ENCODE data around the gene ASTL.
"Not testable (repeated sequence)": the region's sequence is repeated elsewhere in the genome, so short reads cannot be mapped to it uniquely, and the experiment has no call there.

ASTL gene

DNA sequence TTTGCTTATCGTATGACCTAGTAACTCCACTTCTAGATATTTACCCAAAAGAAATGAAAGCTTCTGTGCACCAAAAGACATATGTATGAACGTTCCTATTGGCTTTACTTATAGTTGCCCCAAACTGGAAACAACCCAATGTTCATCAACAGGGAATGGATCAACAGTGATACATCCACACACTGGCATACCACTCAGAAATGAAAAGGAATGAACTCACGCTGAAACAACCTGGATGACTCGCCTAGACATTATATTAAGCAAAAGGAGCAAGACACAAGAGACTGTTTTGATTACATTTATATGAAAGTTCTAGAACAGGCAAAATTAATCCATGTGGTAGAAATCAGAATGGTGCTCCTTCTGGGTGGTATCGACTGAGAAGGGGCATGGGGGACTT lies 40.9 kb downstream of the ASTL start:
- no peak for DNase-seq

DNA sequence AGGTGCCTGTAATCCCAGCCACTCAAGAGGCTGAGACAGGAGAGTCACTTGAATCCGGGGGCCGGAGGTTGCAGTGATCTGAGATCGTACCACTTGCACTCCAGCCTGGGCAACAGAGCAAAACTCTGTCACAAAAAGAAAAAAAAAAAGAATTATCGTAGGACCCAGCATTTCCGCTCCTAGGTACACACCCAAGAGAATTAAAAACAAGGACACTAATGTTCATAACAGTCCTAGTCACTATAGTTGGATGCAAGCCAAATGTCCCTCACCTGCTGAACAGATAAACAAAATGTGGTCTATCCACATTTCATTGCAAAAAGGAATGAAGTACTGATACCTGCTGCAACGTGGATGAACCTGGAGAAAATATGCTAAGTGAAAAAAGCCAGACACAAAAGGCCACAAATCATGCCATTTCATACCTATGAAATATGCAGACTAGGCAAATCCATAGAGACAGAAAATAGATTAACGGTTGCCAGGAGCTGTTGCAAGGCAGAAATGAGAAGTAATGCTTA lies 43.1 kb downstream of the ASTL start:
- DNase-seq: no peak

DNA sequence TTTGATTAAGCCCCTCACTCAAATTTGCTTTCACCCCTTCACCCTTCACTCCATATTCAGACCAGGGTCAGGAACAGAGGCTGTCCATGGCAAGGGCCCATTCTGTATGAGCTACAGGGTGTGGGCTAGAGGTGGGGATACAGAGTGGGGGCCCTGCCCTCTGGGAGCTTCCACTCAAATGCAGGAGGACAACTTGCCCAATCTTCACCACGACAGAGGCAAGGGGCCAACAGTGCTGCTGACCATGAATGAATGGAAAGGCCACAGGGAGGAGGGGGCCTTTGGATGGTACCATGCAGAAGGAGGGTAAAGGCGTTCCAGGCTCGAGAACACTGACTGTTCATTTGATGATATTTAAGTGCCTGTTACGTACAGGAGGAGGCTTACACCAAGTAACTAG lies 44.8 kb downstream of the ASTL start:
- no peak for DNase-seq

DNA sequence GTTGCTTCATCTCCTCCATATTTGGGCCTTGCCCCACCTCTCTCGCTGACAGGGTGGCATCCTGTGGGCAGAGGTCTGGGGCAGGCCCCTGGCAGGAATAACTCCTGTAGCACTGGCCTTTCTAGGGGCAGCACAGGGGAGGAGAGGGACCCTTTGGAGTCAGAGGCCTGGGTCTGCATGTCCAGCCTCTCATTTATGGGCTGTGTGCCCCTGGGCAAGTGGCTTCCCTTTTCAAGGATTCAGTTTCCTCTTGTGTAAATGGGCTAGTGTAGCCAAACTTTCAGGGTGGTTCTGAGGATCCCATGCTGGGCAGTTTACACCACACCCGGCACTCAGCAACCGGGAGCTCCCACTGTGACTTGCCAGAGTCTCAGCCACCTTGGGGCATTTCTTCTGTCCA lies 45.4 kb downstream of the ASTL start:
- DNase-seq: no peak

DNA sequence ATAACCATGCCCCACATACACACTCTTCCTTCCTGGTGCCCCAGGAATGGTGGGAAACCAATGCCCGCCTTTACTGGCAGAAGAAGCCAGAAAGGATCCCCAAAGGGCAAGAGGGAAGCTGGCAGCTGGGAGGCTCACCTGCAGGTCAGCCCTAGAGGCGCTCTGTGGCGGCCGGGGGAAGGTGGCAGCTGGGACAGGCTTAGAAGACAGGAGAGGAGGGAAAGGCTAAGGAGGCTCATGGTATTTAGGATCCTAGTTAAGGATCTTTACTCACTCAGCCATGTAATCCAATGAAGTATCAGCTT lies 45.8 kb downstream of the ASTL start:
- DNase-seq: no peak

DNA sequence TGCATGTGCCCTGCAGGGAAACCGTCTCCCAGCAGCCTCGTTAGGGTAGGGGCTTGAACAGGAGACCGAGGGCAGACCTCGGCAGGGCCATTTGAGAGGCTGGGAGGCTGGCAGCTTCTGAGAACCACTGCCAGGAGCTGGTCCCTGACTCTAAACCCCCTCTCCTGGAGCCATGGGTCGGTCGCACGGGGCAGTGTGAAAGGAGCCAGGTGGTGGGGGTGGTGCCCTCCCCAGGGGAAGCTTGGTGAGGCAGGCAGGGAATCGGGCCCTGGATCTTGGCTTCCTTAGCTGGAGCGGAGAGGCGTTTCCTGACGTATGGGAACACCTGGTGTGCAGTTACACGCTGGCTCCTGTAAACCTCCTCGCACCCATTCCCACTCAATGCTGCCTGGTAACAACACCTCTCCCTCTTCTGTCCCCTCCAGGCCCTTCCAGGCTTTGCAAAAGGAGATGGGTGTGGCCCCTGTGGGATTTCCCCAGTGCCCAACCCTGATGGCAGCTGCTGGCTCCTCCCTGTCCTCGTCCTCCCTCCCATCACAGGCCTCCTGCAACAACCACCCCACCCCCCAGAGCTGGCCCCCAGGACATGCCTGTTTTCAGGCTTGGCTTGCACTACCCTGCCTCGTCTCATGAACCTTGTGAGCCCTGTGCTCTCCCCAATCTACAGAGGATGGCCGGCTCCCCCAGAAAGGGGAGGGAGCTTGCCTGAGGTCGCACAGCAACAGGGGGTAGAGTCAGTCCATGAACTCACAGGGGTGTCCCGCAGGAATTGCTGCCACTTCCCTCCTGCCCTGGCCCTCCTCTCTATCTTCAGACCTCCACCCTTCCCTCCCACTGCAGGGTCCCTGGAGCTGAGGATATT lies 46.4 kb downstream of the ASTL start:
- no peak for DNase-seq

DNA sequence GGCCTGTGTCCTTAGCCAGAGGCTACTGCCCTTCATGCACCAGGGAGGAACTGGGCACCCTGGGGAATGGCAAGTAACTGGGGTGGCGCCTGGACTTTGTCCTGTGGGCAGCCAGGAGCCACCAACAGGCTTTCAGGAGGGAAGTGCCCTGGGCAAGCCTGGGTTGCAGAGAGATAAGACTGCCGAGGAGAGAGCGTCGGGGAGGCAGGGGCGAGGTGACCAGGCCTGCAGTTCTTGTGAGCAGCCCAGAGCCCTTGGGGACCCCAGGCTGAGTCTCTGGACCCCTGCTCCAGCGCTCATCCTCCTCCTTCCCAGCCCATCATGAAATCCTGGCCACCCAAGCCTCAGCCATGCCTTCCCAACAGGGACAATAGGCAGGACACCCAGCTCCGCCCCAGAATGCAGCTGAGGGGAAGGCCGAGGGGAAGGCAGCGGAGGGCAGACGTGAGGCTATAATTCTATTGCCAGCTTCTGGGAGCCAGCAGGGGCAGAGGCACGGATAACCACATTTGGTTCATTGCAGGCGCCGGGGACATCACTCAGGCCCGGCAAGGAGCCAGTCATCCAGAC lies 47.1 kb downstream of the ASTL start:
- DNase-seq: no peak

DNA sequence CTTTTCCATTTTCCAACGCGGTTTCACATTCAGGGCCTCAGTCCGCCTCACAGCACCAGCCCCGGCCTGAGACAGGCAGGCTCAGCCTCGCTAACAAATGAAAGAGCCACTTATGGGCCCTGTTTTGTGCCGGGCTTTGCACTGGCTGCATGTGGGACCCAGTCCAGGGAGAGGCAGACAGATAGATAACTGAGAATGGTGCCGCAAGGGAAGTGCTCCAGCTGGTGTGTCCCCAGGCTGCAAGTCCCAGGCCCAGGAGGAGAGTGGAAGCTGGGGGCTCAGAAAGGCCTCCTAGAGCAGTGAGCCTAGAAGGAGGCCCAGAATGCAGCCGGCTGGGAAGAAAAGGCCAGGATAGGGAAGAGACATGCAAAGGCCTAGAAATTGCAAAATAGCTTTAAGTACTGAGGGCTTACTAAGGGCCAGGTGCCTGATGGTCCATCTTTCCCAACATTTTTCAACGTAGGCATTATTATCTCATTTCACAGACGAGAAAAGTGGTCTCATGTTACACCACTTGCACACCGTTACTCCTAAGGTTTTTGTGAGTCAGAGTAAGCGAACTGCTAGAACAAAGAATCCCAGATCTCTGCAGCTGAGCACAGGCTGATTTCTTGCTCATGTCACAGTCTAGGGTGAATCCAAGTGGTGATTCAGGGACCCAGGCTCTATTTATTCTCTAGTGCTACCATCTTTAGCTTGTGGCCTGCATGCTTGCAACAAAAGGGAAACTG lies 47.9 kb downstream of the ASTL start:
- no peak for DNase-seq

DNA sequence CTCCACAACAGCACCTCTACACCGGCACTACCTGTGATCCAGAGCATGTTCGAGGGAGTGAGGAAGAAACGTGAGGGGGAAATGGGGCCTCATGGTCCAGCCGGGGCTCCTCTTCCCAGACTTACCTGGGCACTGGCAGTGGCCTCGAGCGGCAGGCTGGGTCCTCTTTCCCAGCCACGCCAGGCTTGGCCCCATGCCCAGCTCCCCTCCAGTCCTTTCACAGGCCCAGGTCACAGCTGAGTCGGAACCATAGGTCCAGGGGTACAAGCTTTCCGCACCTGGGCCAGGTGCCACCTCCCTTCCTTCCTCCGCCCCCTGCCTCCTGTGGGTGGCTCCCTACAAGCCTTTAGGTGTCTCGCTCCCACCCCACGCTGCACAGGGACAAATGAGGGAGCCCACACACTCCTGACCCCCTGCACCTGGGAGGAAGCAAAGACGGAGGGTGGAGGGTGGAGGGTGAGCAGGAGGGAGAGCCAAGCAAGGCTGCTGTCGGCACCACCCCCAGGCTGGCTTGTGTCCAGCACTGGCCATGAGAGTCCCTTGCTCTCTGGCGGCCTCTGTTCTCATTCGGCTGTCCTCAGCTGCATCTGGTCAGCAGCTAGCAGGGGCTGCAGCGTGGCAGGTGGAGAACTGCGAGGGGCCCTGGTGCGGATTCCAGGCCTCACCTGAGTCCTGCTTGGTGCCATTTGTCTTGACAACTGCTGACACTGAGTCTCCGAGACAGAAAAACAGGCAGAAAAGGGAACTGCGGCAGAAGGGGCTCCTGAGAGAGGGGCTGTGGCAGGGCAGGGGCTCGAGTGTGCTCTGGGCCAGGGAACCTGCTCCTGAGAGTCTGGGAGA lies 48.7 kb downstream of the ASTL start:
- DNase-seq: no peak

DNA sequence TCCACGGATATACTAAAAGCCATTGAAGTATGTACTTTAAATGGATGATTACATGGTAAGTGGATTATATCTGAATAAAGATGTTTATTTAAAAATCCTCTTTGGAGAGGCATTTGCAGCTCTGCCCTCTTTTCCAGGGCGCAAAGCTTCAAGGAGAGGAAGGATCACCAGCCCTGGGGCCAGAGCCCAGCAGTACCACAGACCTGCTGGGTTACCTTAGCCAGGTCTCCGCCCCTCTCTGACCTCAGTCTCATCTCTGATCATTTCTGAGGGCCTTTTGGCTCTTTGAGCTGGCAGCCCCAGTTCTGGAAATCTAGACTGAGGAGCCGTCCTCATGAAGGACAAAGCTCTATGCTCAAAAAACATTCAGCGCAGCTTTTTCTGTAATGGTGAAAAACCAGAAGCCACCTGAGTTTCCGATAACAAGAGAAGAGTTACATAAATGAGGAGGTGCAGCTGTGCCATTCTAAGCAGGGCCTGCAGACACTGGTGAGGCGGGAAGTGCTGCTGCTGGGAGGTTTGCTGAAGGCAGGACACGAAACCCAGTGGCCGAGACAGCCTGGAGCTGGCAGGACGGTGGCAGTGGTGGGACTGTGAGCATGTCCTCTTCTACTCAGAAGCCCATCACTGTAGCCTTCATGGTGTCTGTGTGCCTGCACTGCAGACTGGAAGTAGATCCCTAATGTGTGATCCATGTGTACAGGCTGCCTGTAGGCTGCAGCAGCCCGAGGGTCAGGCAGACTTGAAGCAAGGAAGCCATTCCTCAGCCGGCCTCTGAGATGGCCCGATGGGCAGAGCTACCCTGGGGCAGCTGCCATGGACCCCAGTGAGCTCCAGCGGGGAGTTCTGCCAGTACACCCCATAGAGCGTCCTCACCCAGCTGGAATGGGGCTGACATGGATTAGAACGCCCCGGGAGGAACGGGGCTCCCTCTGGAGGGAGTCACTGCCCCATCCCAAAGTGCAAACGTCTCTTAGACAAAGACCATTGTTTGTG lies 49.7 kb downstream of the ASTL start:
- no peak for DNase-seq

DNA sequence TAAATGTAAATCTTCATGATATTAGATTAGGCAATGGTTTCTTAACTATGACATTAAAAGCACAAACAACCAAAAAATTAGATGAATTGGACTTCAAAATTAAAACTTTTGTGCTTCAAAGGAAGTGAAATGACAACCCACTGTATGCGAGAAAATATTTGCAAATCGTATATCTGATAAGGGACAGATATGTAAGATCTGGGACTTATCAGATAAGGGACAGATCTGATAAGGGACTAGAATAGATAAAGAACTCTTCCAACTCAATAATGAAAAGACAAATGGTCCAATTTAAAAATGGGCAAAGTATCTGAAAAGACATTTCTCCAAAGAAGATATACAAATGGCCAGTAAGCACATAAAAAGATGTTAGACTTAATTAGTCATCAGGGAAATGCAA lies 51.2 kb downstream of the ASTL start:
- no peak for DNase-seq

DNA sequence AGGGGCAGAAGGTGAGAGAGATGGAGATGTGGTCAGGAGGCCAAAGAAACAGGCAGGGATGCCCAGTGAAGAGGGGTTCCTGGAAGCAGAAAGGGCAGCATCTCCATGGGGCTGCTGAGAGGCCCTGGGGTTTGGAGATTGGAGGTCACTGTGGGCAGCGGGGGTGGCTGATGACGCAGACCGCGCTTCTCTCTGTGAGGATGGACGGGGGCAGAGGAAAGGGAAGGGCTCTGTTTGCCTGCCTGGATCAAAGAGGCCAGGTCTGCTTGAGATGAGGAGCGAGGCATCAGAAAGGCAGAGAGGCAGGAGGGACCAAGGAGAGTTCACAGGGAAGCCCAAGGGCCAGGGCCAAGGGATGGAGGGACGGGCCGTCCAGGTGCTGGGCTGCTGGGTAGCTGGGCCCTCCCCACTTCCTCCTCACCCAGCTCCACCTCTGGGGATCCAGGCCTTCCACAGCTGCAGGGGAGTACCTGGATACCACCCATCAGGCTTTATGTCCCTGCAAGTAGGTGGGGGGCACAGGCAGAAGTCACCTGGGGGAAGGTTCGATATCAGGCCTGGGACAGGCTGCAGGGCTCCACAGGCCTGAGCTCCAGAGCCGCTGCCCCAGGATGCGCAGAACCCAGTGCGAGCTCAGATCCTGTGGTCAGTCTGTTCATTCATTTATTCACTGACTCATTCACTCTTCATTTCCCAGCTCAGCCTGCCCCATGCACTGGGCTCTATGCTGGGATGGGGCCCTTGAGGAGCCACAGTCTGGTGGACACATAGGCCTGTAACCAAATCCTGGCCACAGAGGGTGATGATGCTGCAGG lies 52.6 kb downstream of the ASTL start:
- DNase-seq: no peak

DNA sequence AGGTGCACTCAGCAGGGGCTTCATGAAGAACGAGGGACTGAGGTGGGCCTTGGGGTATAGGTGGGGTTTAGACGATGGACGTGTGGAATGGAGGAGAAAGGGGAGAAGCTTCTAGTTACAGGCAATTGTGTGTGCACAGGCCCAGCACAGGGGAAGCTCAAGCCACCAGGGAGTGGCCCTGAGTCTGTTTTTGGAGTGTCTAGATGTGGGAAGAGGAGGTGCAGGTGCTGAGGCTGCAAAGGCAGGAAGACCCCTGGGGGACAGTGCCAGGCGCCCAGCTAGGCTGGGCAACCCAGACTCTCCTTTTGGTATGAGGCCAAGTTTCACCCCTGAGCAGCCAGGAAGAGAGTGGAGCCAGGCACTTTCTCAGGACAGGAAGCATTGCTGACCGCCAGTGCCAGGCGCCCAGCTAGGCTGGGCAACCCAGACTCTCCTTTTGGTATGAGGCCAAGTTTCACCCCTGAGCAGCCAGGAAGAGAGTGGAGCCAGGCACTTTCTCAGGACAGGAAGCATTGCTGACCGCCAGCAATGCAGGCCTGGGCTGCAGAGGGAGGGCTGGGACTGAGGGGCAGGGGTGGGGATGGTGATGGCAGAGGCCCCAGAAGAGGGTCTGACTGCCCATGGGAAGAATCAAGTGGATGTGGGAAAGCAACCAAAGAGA lies 53.3 kb downstream of the ASTL start:
- DNase-seq: not testable (repeated sequence)

DNA sequence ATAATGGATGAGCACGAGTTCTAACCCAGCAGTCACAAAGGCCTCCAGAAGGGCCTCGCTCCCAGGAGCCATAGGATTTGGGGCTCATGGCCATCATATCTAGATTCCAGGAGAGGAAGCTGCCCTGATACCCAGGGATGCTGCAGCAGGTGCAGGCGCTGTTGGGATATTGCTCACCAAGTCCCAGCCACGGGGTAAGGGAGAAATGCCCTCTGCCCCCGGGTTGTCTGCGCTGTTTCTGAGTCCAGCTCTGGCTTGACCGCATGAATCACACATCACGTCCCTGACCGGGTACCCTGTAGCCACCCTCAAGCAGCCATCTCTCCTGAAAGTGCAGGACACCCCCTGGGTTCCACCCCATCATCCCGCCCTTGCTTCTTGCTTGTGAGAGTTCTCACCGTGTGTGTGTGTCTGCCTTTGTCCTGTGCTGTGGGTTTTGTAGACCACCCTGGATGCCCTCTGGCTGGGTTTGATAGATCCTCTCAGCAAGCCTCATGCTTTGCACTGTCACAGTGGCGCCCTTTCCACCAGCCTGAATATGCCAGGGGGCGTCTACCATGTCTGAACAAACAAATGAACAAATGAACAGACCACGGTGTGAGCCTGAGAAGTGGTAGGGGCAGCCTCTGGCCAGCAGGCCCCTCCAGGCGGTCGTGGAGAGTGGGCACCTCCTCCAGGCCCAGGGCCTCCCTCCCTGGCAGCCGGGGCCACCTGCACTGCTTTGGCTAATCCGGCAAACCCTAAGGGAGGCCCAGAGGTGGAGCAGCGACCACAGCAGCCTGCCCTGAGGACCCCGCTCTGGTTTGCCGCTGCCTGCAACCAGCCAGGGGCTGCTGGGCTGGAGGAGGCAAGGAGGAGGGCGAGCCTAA lies 54.1 kb downstream of the ASTL start:
- DNase-seq: no peak

DNA sequence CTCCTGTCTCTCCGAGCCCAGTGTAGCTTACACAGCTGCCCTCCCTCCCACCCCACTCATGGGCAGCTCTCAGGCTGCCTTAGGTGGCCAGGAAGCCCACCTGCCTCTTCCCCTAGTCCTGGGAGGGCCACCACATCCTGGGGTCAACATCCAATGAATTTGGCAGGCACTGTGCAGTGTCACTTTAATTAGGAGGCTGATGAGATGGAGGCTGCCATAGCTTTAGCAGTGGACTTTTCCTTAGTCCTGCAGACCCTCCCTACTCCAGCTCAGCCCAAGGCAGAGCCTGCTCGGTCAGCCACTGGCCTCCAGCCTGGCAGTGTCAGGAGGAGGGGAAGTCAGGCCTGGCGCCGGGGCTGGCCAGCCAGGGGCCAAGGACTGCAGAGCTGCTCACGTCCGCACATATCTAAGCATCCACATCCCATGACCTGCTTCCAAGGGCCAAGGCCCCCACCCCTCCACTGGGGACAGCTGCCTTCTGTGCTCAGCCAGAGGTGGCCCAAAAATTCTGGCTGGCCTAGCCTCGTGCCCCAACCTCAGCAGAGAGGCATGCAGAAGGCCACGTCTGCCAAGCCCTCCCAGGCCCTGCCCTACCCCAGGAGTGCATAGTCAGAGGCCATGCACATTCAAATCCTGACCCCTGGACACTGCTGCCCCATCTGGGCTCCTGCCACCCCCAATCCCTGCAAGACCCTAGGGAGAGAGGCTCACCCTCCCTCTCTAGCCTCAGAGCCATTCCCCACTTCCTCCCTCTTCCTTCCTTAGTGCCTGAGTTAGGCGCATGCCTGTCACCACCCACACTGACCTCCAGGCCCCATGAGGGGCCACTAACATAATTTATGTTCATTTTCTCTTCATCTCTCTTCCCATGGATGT lies 55.0 kb downstream of the ASTL start:
- DNase-seq: no peak

DNA sequence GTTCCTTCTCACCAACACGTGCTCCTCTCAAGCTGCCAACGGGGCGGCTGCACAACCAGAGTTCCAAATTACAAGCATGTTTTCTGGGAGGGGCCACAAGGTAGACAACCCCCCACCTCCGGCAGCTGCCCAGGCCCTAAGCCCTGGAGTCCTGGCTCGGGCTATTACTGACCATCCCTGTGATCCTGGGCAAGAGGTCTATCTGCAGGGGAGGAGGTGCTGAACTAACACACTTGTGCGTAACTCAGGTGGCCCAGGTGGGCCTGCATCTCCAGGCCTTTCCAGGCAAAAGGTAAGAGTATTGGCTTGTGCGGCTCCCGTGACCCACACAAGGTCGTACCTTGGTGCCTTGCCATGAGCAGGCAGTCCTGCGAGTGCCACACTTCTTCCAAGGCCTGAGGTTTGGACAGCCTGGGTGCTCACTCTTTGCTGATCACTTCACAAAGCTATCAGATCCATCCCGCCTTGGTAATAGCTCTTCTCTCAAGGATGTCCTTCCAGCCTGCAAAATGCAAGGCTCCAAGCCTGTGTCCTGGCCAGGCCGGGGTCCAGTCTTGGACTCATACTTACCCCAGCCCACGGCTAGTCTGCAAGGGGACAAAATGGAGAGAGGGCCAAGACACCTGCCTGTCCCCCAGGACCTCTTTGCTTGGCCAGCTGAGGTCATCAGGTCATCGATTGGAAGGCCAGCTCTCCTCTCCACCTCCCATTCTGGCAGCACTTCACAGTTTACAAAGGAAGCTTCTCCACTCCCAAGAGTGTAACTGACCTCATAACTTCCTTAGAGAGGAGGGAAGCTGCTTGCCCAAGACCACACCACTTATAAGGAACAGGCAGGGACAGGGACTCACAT lies 55.9 kb downstream of the ASTL start:
- DNase-seq: no peak

DNA sequence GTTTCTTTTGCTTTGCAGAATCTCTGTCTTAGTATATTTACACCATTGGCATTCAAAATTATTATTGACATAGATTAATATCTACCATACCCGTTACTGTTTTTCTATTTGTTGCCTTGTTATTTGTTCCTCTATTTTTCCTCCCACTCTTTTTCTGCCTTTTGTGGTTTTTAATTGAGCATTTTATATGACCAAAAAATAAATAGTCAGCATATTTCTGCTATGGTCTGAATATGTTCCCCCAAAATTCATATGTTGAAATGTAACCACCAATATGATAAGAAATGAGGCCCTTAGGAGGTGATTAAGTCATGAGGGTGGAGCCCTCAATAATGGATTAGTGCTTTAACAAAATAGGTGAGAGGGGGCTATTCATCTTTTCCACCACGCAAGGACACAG lies 57.3 kb downstream of the ASTL start:
- no peak for DNase-seq

All from stimulated activated CD4-positive, alpha-beta T cell treated with anti-CD3 and anti-CD28 coated beads, Interleukin-1b, Interleukin-23, amount 100 ng/mL, for 48 hours (primary cell).